ENCODE measurements around the gene IHH. TPM values are rescaled to one million over a fixed set of nuclear protein-coding genes. Genes with fewer than 3 reads are reported as not detected.

The IHH gene
- total and polyA plus RNA-seq, 2 donors (not counting 1 experiment from before 2014, with no cell fraction given) = 0.15 to 0.22 TPM

DNA sequence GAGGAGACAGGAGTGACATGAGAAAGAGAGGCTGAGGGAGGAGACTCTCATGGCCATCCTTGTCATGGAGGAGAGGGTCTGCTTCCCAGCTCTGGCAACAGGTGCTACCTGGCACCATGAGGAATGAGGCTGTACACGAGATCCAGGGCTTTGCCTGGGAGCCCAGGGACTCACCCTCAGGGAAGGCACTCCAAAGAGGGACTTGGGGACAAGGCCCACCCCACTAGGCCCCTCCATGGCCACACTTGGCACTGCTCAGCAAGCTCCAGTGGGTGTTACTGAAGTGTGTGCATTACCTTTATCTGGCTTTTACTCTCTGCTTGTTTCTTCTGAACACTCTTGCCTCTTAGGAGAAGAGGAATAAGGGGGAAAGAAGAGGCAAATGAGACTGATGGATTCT is 22.1 kb downstream of the IHH start:
- Histone ChIP-seq H3K4me3 (ENCODE audit: control extremely low read depth in 1 of 5, extremely low read depth in 1 of 5, insufficient read depth in 1 of 5, low read depth in 2 of 5, low read length in 4 of 5) (no peak overlapping the region), H3K4me2 (replicated peaks; ENCODE audit: low read depth, low read length, poor library complexity, severe bottlenecking) (no peak overlapping the region), H3K27me3 (replicated peaks in 1 of 4; ENCODE audit: control extremely low read depth in 1 of 4, control insufficient read depth in 3 of 4, insufficient read depth in 4 of 4, low read length in 3 of 4) (peaks cover 0 to 49% (median 24%) of the 10 kb centered on the region in 4 experiments), H3K27ac (ENCODE audit: low read length in 2 of 2) (no peak overlapping the region), H4K20me1 (ENCODE audit: control insufficient read depth, insufficient read depth, low read length, poor library complexity, severe bottlenecking) (no peaks in the 10 kb centered on the region), H3K4me1 (ENCODE audit: control insufficient read depth in 2 of 2, insufficient read depth in 2 of 2, low read length in 2 of 2) (no peaks in the 10 kb centered on the region), H3K36me3 (replicated peaks in 1 of 2; ENCODE audit: control extremely low read depth in 1 of 2, control insufficient read depth in 1 of 2, extremely low read depth in 1 of 2, insufficient read depth in 2 of 2, low read length in 1 of 2) (no peaks in the 10 kb centered on the region), H3K9ac (ENCODE audit: low read length) (no peak overlapping the region), H2AFZ (ENCODE audit: insufficient read depth, low read depth, low read length, poor library complexity, severe bottlenecking) (no peak overlapping the region), H3K79me2 (ENCODE audit: control insufficient read depth, insufficient read depth, low read length) (no peaks in the 10 kb centered on the region), H3K9me3 (ENCODE audit: control extremely low read depth in 1 of 3, control insufficient read depth in 2 of 3, insufficient read depth in 1 of 3, low read length in 2 of 3) (peaks cover 0 to 8% (median 0%) of the 10 kb centered on the region in 3 donors)
- DNase-seq (no peak), ATAC-seq (ENCODE audit: low read depth) (no peak)
- ChIA-PET CTCF (interaction anchor here (1.0 to 1.4 kb wide), 2 partner anchors 9 to 19 kb away, joined by 3 read pairs; no protein-coding TSS in a partner anchor), POLR2A (no interaction called here)
- H3K4me3 Mint-ChIP-seq = no peak overlapping the region
- peaks cover 6% of the 10 kb centered on the region for H3K4me1 Mint-ChIP-seq
- H3K27me3 Mint-ChIP-seq = peaks cover 67% of the 10 kb centered on the region
- H3K27ac Mint-ChIP-seq = no peak overlapping the region
- H3K9me3 Mint-ChIP-seq (ENCODE audit: insufficient read depth) = no peaks in the 10 kb centered on the region
- intact Hi-C loops (cut with micrococcal nuclease) = no loop called here
- no peak for TF ChIP-seq EZH2 (IDR thresholded peaks at IDR 0.05; ENCODE audit: borderline replicate concordance, insufficient read depth, low read depth, low read length, poor library complexity, severe bottlenecking)
- TF ChIP-seq, protein P1, sequence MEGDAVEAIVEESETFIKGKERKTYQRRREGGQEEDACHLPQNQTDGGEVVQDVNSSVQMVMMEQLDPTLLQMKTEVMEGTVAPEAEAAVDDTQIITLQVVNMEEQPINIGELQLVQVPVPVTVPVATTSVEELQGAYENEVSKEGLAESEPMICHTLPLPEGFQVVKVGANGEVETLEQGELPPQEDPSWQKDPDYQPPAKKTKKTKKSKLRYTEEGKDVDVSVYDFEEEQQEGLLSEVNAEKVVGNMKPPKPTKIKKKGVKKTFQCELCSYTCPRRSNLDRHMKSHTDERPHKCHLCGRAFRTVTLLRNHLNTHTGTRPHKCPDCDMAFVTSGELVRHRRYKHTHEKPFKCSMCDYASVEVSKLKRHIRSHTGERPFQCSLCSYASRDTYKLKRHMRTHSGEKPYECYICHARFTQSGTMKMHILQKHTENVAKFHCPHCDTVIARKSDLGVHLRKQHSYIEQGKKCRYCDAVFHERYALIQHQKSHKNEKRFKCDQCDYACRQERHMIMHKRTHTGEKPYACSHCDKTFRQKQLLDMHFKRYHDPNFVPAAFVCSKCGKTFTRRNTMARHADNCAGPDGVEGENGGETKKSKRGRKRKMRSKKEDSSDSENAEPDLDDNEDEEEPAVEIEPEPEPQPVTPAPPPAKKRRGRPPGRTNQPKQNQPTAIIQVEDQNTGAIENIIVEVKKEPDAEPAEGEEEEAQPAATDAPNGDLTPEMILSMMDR (IDR thresholded peaks at IDR 0.05) = no peak
- 11% methylated on average over 1 of the region's 1 CpG for WGBS (ENCODE audit: insufficient coverage)

DNA sequence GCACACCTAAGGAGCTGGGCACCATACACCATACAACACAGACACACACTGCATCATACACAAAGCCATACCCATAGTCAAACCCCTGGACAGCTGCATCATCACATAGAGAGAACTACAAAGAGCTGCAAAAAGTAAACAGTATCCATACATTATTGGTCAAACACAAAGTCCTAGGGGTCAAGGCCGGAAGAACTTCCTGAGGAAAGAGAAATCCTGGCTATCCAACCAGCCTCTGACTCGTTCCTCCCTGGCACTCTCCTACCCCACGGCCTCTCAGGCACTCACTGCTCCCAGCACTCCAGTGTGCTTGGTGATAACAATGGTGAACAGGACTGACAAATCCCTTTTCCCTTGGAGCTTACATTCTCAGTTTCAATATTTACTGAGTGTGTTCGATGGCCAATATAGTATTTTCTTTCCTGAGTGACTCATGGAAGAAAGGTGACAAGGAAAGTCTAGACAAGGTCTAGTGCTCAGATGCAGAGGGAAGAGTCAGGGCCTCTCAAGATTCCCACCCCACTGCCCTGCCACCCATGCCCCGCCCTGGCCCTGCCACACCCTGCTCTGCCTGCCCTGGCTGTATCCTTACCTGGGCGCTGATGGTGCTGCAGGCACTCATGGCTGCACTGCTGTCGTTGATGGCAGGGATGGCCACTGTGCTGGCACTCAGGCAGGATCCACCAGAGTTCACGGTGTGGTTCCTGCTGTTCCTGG is 22.8 kb downstream of the IHH start:
- Mint-ChIP-seq H3K4me3 (no peak overlapping the region), H3K4me1 (peaks cover 6% of the 10 kb centered on the region), H3K27me3 (peaks cover 73% of the 10 kb centered on the region), H3K9me3 (ENCODE audit: insufficient read depth) (no peaks in the 10 kb centered on the region), H3K27ac (no peak overlapping the region)
- H3K9me3 ChIP-seq (ENCODE audit: control extremely low read depth in 1 of 3, control insufficient read depth in 2 of 3, insufficient read depth in 1 of 3, low read length in 2 of 3) = peaks cover 0 to 8% (median 0%) of the 10 kb centered on the region in 3 donors
- WGBS (ENCODE audit: insufficient coverage) = 58% methylated on average over 4 of the region's 8 CpGs
- CTCF ChIA-PET = interaction anchor here (1.4 kb wide), 1 partner anchor 20 kb away, joined by 3 read pairs; no protein-coding TSS in a partner anchor
- TF ChIP-seq, protein P1 (IDR thresholded peaks at IDR 0.05) = no peak
- no peak for TF ChIP-seq EZH2 (IDR thresholded peaks at IDR 0.05; ENCODE audit: borderline replicate concordance, insufficient read depth, low read depth, low read length, poor library complexity, severe bottlenecking)
- no peak for ATAC-seq (ENCODE audit: low read depth)
- intact Hi-C loops (cut with micrococcal nuclease) = no loop called here
- POLR2A ChIA-PET = no interaction called here
- no peak overlapping the region for H3K4me2 ChIP-seq (replicated peaks; ENCODE audit: low read depth, low read length, poor library complexity, severe bottlenecking)
- H3K9ac ChIP-seq (ENCODE audit: low read length) = no peak overlapping the region
- H2AFZ ChIP-seq (ENCODE audit: insufficient read depth, low read depth, low read length, poor library complexity, severe bottlenecking) = no peak overlapping the region
- no peak overlapping the region for H3K27ac ChIP-seq (ENCODE audit: low read length in 2 of 2)
- H3K36me3 ChIP-seq (replicated peaks in 1 of 2; ENCODE audit: control extremely low read depth in 1 of 2, control insufficient read depth in 1 of 2, extremely low read depth in 1 of 2, insufficient read depth in 2 of 2, low read length in 1 of 2) = no peaks in the 10 kb centered on the region
- no peak for DNase-seq
- no peaks in the 10 kb centered on the region for H4K20me1 ChIP-seq (ENCODE audit: control insufficient read depth, insufficient read depth, low read length, poor library complexity, severe bottlenecking)
- no peak overlapping the region for H3K4me3 ChIP-seq (ENCODE audit: control extremely low read depth in 1 of 5, extremely low read depth in 1 of 5, insufficient read depth in 1 of 5, low read depth in 2 of 5, low read length in 4 of 5)
- no peaks in the 10 kb centered on the region for H3K79me2 ChIP-seq (ENCODE audit: control insufficient read depth, insufficient read depth, low read length)
- no peaks in the 10 kb centered on the region for H3K4me1 ChIP-seq (ENCODE audit: control insufficient read depth in 2 of 2, insufficient read depth in 2 of 2, low read length in 2 of 2)
- H3K27me3 ChIP-seq (replicated peaks in 1 of 4; ENCODE audit: control extremely low read depth in 1 of 4, control insufficient read depth in 3 of 4, insufficient read depth in 4 of 4, low read length in 3 of 4) = peaks cover 0 to 43% (median 22%) of the 10 kb centered on the region in 4 experiments

Measured in B cell (primary cell).